Measurements from ENCODE around the gene GAB2.
"Not testable (repeated sequence)": the region's sequence is repeated elsewhere in the genome, so short reads cannot be mapped to it uniquely, and the experiment has no call there.

Gene GAB2, protein sequence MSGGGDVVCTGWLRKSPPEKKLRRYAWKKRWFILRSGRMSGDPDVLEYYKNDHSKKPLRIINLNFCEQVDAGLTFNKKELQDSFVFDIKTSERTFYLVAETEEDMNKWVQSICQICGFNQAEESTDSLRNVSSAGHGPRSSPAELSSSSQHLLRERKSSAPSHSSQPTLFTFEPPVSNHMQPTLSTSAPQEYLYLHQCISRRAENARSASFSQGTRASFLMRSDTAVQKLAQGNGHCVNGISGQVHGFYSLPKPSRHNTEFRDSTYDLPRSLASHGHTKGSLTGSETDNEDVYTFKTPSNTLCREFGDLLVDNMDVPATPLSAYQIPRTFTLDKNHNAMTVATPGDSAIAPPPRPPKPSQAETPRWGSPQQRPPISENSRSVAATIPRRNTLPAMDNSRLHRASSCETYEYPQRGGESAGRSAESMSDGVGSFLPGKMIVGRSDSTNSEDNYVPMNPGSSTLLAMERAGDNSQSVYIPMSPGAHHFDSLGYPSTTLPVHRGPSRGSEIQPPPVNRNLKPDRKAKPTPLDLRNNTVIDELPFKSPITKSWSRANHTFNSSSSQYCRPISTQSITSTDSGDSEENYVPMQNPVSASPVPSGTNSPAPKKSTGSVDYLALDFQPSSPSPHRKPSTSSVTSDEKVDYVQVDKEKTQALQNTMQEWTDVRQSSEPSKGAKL

DNA sequence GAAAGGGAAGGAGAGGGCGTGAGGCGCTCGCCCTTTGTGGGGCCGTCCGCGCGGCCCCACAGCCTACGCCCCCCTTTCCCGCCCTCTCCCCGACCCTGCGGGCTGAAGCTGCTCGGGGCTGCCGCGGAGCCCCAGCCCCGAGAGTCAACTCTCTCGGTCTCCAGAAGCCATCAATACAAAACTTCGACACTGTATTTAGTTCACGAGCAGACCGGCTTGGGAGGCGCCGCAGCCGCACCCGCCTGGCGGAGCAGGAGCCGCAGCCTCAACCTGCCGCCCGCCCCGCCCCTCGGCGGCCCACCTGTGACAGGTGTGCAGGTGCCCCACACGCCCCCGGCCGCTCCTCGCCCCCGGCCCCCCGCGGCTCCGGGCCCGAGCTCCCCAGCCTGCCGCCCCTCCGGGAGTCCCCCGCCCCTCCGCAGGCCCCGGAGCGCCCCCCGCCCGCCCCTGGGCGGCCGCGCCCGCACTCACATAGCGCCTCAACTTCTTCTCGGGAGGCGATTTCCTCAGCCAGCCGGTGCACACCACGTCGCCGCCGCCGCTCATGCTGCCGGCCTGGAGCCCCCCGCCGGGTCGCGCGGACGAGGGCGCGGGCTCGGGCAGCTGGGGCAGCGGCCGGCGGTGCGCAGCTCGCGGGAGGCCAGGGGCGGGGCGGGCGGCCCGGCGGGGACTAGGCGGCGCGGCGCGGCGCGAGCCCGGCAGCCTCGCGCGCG, at the start of gene GAB2:
Gene GAB2, minus strand, starts transcription at position 646 of the 713 bp plus-strand sequence. Its CDS starts 100 bp downstream, at position 546.
- DNase-seq (ENCODE audit: low read depth in 2 of 2), result no peak

DNA sequence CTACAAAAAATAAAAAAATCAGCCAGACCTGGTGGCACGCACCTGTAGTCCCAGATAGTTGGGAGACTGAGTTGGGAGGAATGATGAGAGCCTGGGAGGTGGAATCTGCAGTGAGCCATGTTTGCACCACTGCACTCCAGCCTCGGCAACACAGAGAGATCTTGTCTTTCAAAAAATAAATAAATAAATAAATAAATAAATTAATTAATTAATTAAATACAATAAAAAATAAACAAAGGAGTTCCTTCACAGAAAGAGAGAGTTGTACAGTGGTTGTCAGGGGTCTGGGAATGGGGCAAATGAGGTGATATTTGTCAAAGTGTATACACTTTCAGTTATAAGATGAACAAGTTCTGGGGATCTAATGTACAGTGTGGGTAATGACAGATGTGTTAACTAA, 49.8 kb upstream of the GAB2 start:
- no peak for DNase-seq (ENCODE audit: low read depth in 2 of 2)

DNA sequence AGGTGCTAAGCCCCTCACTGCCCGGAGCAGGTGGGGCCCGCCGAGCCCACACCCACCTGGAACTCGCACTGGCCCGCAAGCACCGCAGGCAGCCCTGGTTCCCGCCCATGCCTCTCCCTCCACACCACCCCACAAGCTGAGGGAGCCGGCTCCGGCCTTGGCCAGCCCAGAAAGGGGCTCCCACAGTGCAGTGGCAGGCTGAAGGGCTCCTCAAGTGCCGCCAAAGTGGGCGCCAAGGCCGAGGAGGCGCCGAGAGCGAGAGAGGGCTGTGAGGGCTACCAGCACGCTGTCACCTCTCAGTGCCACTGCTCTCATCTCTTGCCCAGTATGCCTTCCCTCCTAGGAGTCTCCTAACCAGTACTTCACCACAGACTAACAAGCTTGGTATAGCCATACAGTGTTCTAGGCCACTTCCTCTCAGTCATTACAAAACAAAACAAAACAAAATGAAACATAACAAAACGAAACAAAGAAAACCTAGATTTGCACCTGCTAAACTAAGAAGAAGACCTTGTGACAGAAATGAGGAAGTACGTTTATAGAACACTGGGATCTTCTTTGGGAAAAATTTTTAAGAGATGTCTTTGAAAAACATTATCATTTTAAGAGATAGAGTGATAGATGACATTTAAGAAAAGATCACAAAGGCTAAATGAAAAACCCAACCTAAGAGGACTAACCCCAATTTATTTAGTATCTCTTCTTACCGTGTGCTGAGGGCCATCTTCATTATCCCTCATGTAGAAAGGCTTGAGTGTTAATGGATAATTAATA, 47.7 kb upstream of the GAB2 start:
- DNase-seq (ENCODE audit: low read depth in 2 of 2), result no peak

DNA sequence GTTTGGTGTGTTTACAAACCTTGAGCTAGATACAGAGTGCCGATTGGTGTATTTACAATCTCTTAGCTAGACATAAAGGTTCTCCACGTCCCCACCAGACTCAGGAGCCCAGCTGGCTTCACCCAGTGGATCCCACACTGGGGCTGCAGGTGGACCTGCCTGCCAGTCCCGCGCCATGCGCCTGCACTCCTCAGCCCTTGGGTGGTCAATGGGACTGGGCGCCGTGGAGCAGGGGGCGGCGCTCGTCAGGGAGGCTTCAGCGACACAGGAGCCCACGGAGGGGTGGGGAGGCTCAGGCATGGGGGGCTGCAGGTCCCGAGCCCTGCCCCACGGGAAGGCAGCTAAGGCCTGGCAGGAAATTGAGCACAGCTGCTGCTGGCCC, 47.2 kb upstream of the GAB2 start:
- not testable (repeated sequence) for DNase-seq (ENCODE audit: low read depth in 2 of 2)

DNA sequence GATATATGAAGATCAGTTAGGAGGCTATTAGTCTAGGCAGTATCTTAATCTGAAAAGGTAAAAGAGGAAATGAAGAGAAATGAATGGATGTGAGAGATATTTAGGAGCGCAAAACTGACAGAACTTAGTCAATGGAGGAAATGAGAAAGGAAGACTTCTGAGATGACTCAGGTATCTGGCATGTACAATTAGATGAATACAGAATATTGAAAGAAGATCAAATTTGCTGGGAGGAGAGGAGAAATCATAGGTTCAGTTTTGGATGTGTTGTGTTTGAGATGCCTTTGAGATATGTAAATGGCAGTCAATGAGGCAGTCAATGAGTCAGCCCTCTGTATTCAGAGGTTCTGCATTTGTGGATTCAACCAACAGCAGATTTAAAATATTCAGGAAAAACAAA, 42.9 kb upstream of the GAB2 start:
- DNase-seq (ENCODE audit: low read depth in 2 of 2), result no peak

DNA sequence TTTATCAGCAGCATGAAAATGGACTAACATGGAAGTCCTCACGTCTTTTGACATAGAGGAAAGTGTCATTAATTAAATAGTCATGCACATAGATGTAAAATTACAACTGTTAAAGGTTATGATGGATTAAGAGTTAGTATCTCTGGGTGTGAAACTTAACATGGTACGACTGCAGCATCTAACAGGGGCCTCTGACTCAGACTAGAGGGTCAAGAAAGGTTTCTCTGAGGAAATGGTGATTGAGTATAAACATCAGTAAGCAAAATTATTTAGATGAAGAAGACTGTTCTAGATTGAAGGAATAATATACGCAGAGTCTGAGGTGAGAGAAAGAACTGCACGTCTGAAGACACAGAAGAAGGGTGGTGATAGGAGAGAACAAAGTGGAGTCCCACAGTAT, 42.1 kb upstream of the GAB2 start:
- no peak for DNase-seq (ENCODE audit: low read depth in 2 of 2)

DNA sequence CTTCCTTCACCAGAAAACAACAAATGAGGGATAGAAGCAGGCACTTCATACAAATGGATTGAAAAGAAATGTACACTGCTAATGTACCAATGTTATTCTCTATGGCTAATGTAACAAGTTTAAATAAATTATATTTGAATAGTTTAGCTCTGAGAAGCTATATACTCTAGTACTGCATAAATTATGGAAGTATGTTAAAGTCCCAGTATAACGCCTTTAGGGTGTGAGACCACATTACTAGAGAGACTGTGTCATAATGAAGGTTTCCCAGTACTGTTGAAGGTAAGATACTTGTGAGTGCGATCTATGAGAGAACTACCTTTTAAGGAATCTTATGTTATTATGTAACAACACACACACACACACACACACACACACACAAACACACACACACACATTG, 39.8 kb upstream of the GAB2 start:
- DNase-seq (ENCODE audit: low read depth in 2 of 2), result no peak

DNA sequence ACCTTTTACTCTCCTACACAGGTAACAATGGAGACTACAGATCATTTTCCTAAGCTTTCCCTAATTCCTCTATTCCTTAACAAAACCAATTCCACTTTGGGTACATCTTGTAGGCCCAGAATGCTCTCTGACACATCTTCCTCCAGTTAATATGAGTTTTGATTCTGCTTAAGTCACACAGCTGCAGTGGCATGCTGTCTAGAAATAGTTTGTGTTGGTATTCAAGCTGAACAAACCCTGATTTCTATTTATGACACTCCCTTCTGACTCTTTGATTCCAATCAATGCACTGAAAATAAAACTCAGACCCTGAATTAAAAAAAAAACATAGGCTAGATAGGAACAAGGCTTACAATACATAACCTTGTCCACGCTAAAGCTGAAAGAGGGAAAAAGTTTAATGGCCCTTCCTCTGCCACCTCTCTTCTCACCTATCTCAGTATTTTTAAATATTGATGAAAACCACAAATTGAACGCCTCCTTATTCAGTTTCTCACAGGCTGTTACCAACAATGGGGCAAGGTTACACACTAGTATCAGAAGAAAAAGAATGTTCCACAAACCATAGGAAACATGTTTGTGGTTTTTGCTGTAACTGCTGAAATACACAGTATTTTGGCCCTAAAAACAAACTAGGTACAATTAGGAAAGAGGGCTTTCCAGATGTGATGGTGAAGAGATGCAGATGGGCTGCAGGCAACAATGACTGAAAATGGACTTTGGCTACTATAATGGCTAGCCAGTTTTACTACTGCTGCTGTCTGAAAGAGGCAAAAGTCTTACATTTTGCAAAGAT, 35.7 kb upstream of the GAB2 start:
- no peak for DNase-seq (ENCODE audit: low read depth in 2 of 2)

DNA sequence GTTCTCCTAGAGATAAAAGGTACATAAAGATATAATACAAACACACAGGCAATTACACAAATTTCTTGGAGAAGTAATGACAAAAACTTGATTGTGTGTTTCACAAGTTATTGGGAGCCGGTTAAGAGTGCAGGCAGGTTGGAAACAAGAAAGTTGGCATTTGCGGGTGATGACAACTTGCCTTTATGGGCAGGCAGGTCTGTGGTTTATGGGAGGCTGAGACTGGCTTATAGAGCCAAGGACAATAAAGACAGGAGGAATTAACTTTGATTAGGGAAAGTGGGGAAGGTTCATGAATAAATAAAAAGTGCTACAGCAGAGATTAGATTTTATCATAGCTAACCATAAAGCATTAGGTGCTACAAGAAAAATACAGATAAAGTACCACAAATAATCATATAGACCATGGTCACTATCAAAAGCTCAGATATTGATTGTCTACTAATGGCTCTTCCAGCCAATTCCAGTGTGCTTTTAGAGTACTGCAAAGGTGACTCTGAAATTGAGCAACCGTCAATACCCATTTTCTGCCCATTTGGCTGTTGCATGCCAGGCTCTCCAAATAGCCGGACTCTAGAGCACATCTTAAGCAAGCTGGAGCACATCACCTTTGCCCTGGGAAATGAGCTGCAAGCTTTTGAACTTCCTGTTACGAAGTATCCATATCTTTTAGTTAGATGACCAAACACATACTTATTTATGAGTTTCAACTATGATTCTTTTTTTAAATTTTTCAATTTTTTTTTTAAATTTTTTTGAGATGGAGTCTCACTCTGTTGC, 33.9 kb upstream of the GAB2 start:
- DNase-seq (ENCODE audit: low read depth in 2 of 2), result no peak

DNA sequence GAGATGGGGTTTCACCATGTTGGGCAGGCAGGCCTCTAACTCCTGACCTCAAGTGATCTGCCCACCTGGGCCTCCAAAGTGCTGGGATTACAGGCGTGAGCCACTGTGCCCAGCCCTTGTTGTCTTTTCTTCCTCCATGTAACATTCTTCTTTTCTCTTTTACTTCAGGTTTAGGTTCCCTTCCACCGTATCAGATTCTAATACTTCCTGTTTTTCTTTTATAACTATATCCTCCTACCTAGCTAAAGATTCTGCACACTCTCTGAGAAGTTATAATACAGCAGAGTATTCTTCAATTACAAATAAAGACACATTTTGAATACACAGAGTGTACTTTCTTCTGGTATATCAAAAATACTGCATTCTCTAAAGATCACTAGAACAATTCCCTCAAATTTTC, 33.2 kb upstream of the GAB2 start:
- no peak for DNase-seq (ENCODE audit: low read depth in 2 of 2)

DNA sequence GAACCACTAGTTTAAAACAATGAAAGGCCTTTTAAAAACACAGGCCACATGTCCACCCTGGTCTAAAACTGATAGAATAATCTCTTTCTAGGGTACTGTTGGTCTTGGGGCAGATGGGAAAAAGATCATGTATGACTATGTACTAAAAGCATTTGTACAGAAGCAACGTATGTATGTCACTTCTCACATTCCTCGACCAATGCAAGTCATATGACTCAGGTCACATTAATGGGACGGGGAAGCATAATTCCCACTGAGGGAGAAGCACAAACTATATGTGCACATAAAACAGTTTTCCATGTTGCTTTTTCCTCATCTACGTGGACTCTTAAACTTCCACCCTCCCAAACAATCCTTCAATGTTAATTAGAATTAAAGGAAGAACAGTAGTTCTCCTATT, 32.2 kb upstream of the GAB2 start:
- DNase-seq (ENCODE audit: low read depth in 2 of 2), result no peak

DNA sequence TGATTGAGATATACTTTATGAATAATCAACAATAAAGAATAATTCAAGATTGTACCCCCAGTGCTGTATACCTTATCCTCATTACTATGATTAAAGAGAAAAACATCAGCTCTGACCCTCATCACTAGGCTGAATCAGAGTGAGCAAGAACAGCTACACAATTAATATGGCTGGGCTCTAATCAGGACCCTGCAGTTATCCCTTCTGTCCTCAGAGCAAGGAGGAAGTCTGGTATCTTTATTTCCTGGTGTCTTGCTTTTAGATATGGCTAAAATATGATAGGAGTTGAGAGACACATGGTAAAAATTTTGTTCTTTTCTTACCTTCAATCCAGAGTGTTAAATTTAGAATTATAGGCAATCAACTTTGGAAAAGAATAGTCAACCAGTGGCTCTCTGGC, 28.6 kb upstream of the GAB2 start:
- no peak for DNase-seq (ENCODE audit: low read depth in 2 of 2)

DNA sequence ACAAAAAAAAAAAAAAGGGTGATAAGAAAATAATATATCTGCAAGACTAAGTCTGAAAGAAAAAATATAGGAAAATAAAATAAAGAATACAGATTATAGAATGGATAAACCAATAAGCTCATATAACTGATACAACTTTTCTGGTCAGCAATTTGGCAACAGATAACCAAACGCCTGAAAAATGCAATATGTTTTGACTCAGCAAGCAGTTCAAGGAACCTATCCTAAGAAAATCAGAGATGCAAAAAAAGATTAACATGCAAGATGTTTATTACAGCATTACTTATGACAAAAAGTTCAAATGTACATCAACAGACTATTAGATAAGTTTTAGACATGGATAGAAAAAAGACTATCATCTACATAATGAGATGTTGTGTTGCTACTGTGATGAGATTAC, 27.1 kb upstream of the GAB2 start:
- DNase-seq (ENCODE audit: low read depth in 2 of 2), result no peak

DNA sequence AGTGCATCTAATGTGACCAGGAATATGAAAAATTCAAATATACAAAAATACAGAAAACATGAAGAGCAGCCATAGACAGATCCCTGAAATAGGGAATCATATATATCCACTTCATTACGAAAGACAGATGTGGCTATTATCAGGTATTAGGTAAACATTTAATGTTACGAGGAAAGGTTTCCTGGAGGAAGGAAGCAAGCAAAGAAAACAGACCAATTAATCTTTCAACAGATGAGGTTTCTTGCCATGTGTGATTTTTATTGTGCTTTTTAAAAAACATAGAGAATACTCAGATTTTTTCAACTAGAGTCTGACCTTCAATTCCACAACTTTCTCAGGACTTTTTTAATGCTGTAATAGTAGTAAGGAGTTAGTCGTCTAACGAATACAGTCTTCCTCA, 24.3 kb upstream of the GAB2 start:
- no peak for DNase-seq (ENCODE audit: low read depth in 2 of 2)

DNA sequence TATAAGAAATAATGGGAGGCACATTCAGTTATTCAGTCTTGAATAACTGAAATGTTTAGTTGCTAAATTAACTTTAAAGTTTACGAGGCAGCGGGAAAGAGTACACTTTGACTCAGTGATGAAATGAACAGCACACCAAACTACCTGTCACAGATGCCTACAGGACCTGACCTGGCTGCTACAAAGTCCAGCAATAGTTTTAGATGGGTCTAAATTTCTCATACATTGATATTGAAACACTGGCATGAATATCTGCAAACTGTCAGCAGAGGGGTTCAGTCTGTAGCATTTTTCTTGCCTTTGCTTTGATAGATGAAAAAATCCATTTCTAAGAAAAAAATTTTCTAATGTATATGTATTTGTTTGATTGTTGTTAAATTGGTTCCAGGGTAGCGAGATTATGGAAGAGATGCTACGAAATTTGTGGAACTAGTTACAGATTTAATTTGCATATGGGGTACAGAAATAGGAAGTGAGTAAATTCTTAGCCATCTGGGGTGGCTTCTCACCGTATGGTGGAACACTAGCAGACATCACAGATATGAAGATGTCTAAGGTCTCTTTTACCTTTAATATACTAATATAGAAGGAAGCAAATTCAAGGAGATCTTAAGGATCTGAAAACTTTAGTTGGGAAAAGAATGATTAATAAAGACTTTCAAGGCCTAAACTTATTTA, 20.8 kb upstream of the GAB2 start:
- DNase-seq (ENCODE audit: low read depth in 2 of 2), result no peak

DNA sequence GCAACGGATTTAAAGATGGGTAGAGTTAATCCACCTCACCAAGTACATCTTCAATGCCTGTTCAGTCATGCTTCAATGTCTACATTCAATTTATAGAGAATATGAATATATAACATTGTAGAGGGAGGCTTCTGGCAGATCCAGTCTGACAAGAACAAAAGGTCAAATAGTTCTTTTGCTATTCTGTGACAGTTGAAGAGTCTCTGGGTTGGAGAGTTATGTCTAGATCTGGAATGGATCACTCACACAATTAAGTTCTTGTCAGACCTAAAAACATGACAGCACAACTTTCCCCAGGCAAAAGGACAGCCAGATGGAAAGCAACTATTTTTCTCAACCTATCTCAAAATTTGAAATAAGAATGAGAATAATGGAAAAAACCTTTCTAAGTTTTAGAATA, 15.3 kb upstream of the GAB2 start:
- DNase-seq (ENCODE audit: low read depth in 2 of 2), result no peak

DNA sequence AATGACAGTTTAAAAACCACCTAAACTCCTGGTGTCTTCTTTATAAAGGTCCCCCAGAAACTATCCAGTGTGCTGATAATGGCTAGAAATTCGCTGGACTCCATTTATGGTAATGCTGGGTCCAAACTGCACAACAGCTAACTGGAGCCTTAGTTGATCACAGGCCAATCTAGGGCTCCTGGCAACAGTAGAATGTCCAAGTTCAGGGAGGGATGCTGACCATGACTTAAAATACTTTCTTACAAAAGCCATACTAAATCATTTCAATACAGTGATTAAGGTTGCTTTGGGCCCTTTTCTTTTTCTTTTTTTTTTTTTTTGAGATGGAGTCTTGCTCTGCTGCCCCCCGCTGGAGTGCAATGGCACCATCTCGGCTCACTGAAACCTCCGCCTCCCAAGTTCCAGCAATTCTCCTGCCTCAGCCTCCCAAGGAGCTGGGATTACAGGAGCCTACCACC, 14.5 kb upstream of the GAB2 start:
- no peak for DNase-seq (ENCODE audit: low read depth in 2 of 2)

DNA sequence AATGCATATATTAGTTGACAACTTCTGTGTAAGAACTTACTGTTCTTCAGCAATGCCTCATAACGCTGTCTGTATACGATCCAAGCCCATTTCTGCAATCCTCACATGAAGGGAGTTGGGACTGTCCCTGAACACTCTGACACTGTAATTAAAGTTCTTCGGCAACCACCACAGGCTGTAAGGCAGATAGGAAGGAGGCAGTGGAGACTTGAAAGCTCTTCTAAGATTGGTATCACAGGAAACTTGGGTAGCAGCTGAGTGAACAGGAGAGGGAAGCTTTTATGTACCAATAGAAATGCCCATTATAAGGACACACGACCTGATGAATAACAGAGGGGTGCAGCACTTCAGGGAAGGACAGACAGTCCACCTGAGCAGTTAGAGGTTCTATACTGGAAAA, 12.0 kb upstream of the GAB2 start:
- no peak for DNase-seq (ENCODE audit: low read depth in 2 of 2)

DNA sequence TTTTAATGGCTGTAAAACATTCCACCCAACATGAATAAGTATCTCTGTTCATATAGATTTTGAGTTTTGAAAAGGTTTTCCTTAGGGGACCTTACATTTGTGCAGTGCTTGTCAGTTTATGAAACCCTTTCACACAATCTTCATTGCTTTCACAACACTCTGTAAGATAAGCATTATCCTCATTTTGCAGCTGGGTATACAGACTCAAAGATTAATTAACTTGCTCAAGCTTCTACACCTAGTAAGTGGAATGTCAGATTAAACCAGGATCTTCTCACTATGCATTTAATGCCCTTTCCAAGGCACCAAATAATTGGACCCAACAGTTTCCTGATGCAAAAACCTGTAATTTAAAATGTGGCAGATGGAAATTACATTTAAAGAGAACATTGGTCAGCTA, 11.6 kb upstream of the GAB2 start:
- no peak for DNase-seq (ENCODE audit: low read depth in 2 of 2)

DNA sequence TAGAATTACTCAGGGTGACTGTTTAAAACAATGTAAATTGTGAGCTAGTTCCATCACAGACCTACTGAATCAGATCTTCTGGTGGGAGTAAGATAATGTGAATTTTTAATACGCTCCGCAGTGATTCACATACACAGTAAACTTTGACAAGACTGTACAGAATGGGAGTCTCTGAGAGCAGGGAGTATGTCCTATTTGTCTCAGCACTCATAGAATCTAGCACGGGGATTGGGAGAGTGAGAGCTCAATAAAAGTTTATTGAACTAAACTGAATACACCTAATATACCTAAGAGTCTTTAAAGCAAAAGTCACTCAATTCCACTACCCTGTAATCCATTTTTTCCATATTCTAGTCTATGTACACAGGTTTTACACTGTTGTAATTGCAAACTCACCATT, 11.2 kb upstream of the GAB2 start:
- DNase-seq (ENCODE audit: low read depth in 2 of 2), result no peak
